ENCODE measurements around the gene TARBP2.
A peak's percentile ranks its signal among the peaks of the same experiment; 100 is the strongest.
"Not testable (repeated sequence)": the region's sequence is repeated elsewhere in the genome, so short reads cannot be mapped to it uniquely, and the experiment has no call there.

Gene TARBP2

GRCh38 chr12:53513712-53514410 is 12.8 kb downstream of the TARBP2 start:
- no peak for DNase-seq (ENCODE audit: low read depth in 2 of 2)

- DNase-seq (ENCODE audit: low read depth in 2 of 2): no peak
Measured at GRCh38 chr12:53514628-53515290, 13.7 kb downstream of the TARBP2 start.

GRCh38 chr12:53515291-53515680 is 14.2 kb downstream of the TARBP2 start:
- no peak for DNase-seq (ENCODE audit: low read depth in 2 of 2)

GRCh38 chr12:53516758-53517455 is 15.8 kb downstream of the TARBP2 start:
- DNase-seq (ENCODE audit: low read depth in 2 of 2): no peak

GRCh38 chr12:53518381-53518780 is 17.3 kb downstream of the TARBP2 start:
- no peak for DNase-seq (ENCODE audit: low read depth in 2 of 2)

GRCh38 chr12:53523131-53523530 is 22.0 kb downstream of the TARBP2 start:
- DNase-seq (ENCODE audit: low read depth in 2 of 2): no peak

GRCh38 chr12:53524476-53524875 is 23.4 kb downstream of the TARBP2 start:
- no peak for DNase-seq (ENCODE audit: low read depth in 2 of 2)

GRCh38 chr12:53530061-53530460 is 29.0 kb downstream of the TARBP2 start:
- DNase-seq (ENCODE audit: low read depth in 2 of 2): no peak

- DNase-seq (ENCODE audit: low read depth in 2 of 2): no peak
Measured at GRCh38 chr12:53530920-53531319, 29.8 kb downstream of the TARBP2 start.

GRCh38 chr12:53532021-53532420 is 30.9 kb downstream of the TARBP2 start:
- no peak for DNase-seq (ENCODE audit: low read depth in 2 of 2)

- no peak for DNase-seq (ENCODE audit: low read depth in 2 of 2)
Measured at GRCh38 chr12:53532524-53533445, 31.7 kb downstream of the TARBP2 start.

GRCh38 chr12:53533471-53533870 is 32.4 kb downstream of the TARBP2 start:
- DNase-seq (ENCODE audit: low read depth in 2 of 2): no peak

- no peak for DNase-seq (ENCODE audit: low read depth in 2 of 2)
Measured at GRCh38 chr12:53536962-53537361, 35.9 kb downstream of the TARBP2 start.

- DNase-seq (ENCODE audit: low read depth in 2 of 2): no peak
Measured at GRCh38 chr12:53538209-53538689, 37.2 kb downstream of the TARBP2 start.

GRCh38 chr12:53539526-53539925 is 38.4 kb downstream of the TARBP2 start:
- DNase-seq (ENCODE audit: low read depth in 2 of 2): no peak

GRCh38 chr12:53543539-53543938 is 42.5 kb downstream of the TARBP2 start:
- peak; percentile 20 to 23 for DNase-seq (ENCODE audit: low read depth in 2 of 2)

GRCh38 chr12:53548354-53548753 is 47.3 kb downstream of the TARBP2 start:
- DNase-seq (ENCODE audit: low read depth in 2 of 2): not testable (repeated sequence)

GRCh38 chr12:53550131-53550530 is 49.0 kb downstream of the TARBP2 start:
- not testable (repeated sequence) for DNase-seq (ENCODE audit: low read depth in 2 of 2)

- DNase-seq (ENCODE audit: low read depth in 2 of 2): no peak
Measured at GRCh38 chr12:53550595-53550994, 49.5 kb downstream of the TARBP2 start.

- no peak for DNase-seq (ENCODE audit: low read depth in 2 of 2)
Measured at GRCh38 chr12:53551889-53552291, 50.8 kb downstream of the TARBP2 start.
